ENCODE measurements around the gene IST1. TPM values are rescaled to one million over a fixed set of nuclear protein-coding genes. Genes with fewer than 3 reads are reported as not detected.

Gene IST1
- total and polyA plus RNA-seq, 2 experiments from 2014 or later: 102 to 175 TPM

GRCh38 chr16:71931001-71931400 lies 35.7 kb downstream of the IST1 start:
- H4K20me1 ChIP-seq (ENCODE audit: insufficient read depth): peaks cover 12% of the 10 kb centered on the region; the same call in 1 of the 2 replicates
- no peak overlapping the region for H3K4me3 ChIP-seq
- H3F3A ChIP-seq (ENCODE audit: insufficient read depth): peaks cover 43% of the 10 kb centered on the region
- H3K36me3 ChIP-seq (ENCODE audit: low read depth): peaks cover 35% of the 10 kb centered on the region
- H2AFZ ChIP-seq: no peak overlapping the region
- DNase-seq: no peak
- TF ChIP-seq EZH2 (IDR thresholded peaks at IDR 0.05; ENCODE audit: insufficient read depth, poor library complexity, severe bottlenecking): no peak
- TF ChIP-seq EZH2phosphoT487 (IDR thresholded peaks at IDR 0.05; ENCODE audit: insufficient read depth, low read depth): no peak
- H3K27ac ChIP-seq: no peak overlapping the region
- no peaks in the 10 kb centered on the region for H3K9me3 ChIP-seq (ENCODE audit: low read depth)
- in situ Hi-C loops (cut with MboI): no loop called here
- no peaks in the 10 kb centered on the region for H3K27me3 ChIP-seq (replicated peaks; ENCODE audit: insufficient read depth)
- no peak overlapping the region for H3K4me2 ChIP-seq (ENCODE audit: unreplicated experiment)
- WGBS, 2 experiments (ENCODE audit: low coverage in 1 of 2, low lambda C conversion rate in 2 of 2, missing lambda C conversion rate in 2 of 2): 82 to 89% methylated on average over 2 of the region's 2 CpGs
- no peaks in the 10 kb centered on the region for H3K9me2 ChIP-seq (ENCODE audit: insufficient read depth)
- no peak overlapping the region for H3K9ac ChIP-seq
- H3K79me2 ChIP-seq (ENCODE audit: insufficient read depth): peaks cover 65% of the 10 kb centered on the region
- H3K4me1 ChIP-seq (ENCODE audit: insufficient read depth): peaks cover 45% of the 10 kb centered on the region

GRCh38 chr16:71931599-71931998 lies 36.3 kb downstream of the IST1 start:
- H3K9me3 ChIP-seq (ENCODE audit: low read depth): no peaks in the 10 kb centered on the region
- H3K9me2 ChIP-seq (ENCODE audit: insufficient read depth): no peaks in the 10 kb centered on the region
- H3K27ac ChIP-seq: no peak overlapping the region
- no peaks in the 10 kb centered on the region for H3K27me3 ChIP-seq (replicated peaks; ENCODE audit: insufficient read depth)
- no peak for DNase-seq
- H2AFZ ChIP-seq: no peak overlapping the region
- H3K36me3 ChIP-seq (ENCODE audit: low read depth): peaks cover 29% of the 10 kb centered on the region
- peaks cover 42% of the 10 kb centered on the region for H3K4me1 ChIP-seq (ENCODE audit: insufficient read depth)
- in situ Hi-C loops (cut with MboI): no loop called here
- H4K20me1 ChIP-seq (ENCODE audit: insufficient read depth): peaks cover 12% of the 10 kb centered on the region; the same call in 1 of the 2 replicates
- no peak for TF ChIP-seq EZH2phosphoT487 (IDR thresholded peaks at IDR 0.05; ENCODE audit: insufficient read depth, low read depth)
- no peak for TF ChIP-seq EZH2 (IDR thresholded peaks at IDR 0.05; ENCODE audit: insufficient read depth, poor library complexity, severe bottlenecking)
- H3F3A ChIP-seq (ENCODE audit: insufficient read depth): peaks cover 39% of the 10 kb centered on the region
- WGBS, 2 experiments (ENCODE audit: low coverage in 1 of 2, low lambda C conversion rate in 2 of 2, missing lambda C conversion rate in 2 of 2): 71 to 72% methylated on average over 6 of the region's 6 CpGs
- peaks cover 60% of the 10 kb centered on the region for H3K79me2 ChIP-seq (ENCODE audit: insufficient read depth)
- no peak overlapping the region for H3K4me2 ChIP-seq (ENCODE audit: unreplicated experiment)
- no peak overlapping the region for H3K9ac ChIP-seq
- H3K4me3 ChIP-seq: no peak overlapping the region

GRCh38 chr16:71933017-71933416 lies 37.7 kb downstream of the IST1 start:
- no peak overlapping the region for H3K4me3 ChIP-seq
- 0 out of 2 replicates have a peak overlapping the region, but pooled peaks have one; percentile 52 for H3K27ac ChIP-seq
- H3F3A ChIP-seq (ENCODE audit: insufficient read depth): peaks cover 24% of the 10 kb centered on the region
- H4K20me1 ChIP-seq (ENCODE audit: insufficient read depth): peaks cover 12% of the 10 kb centered on the region; the same call in 1 of the 2 replicates
- TF ChIP-seq EZH2 (IDR thresholded peaks at IDR 0.05; ENCODE audit: insufficient read depth, poor library complexity, severe bottlenecking): no peak
- no peak for TF ChIP-seq EZH2phosphoT487 (IDR thresholded peaks at IDR 0.05; ENCODE audit: insufficient read depth, low read depth)
- H3K9me2 ChIP-seq (ENCODE audit: insufficient read depth): no peaks in the 10 kb centered on the region
- H3K4me1 ChIP-seq (ENCODE audit: insufficient read depth): peaks cover 28% of the 10 kb centered on the region
- no peak overlapping the region for H3K4me2 ChIP-seq (ENCODE audit: unreplicated experiment)
- 93 to 96% methylated on average over 1 of the region's 1 CpG for WGBS, 2 experiments (ENCODE audit: low coverage in 1 of 2, low lambda C conversion rate in 2 of 2, missing lambda C conversion rate in 2 of 2)
- no peak for DNase-seq
- H3K9me3 ChIP-seq (ENCODE audit: low read depth): no peaks in the 10 kb centered on the region
- in situ Hi-C loops (cut with MboI): no loop called here
- H2AFZ ChIP-seq: no peak overlapping the region
- H3K27me3 ChIP-seq (replicated peaks; ENCODE audit: insufficient read depth): no peaks in the 10 kb centered on the region
- peaks cover 24% of the 10 kb centered on the region for H3K36me3 ChIP-seq (ENCODE audit: low read depth)
- H3K9ac ChIP-seq: no peak overlapping the region
- peaks cover 55% of the 10 kb centered on the region for H3K79me2 ChIP-seq (ENCODE audit: insufficient read depth)

GRCh38 chr16:71933913-71934695 lies 38.8 kb downstream of the IST1 start:
- Histone ChIP-seq H3F3A (ENCODE audit: insufficient read depth) (peaks cover 15% of the 10 kb centered on the region), H3K27me3 (replicated peaks; ENCODE audit: insufficient read depth) (no peaks in the 10 kb centered on the region), H3K4me1 (ENCODE audit: insufficient read depth) (peaks cover 18% of the 10 kb centered on the region), H3K9me3 (ENCODE audit: low read depth) (no peaks in the 10 kb centered on the region), H4K20me1 (ENCODE audit: insufficient read depth) (peaks cover 6% of the 10 kb centered on the region; the same call in 1 of the 2 replicates), H3K9ac (peak overlapping the region; percentile 42), H3K4me2 (ENCODE audit: unreplicated experiment) (no peak overlapping the region), H3K9me2 (ENCODE audit: insufficient read depth) (no peaks in the 10 kb centered on the region), H3K36me3 (ENCODE audit: low read depth) (peaks cover 19% of the 10 kb centered on the region), H3K79me2 (ENCODE audit: insufficient read depth) (peaks cover 52% of the 10 kb centered on the region), H2AFZ (no peak overlapping the region), H3K27ac (peak overlapping the region; percentile 52), H3K4me3 (no peak overlapping the region)
- no peak for TF ChIP-seq EZH2phosphoT487 (IDR thresholded peaks at IDR 0.05; ENCODE audit: insufficient read depth, low read depth)
- no peak for TF ChIP-seq EZH2 (IDR thresholded peaks at IDR 0.05; ENCODE audit: insufficient read depth, poor library complexity, severe bottlenecking)
- DNase-seq: peak; percentile 83
- in situ Hi-C loops (cut with MboI): no loop called here
- 56% methylated on average over 11 of the region's 11 CpGs for WGBS, 2 experiments (ENCODE audit: low coverage in 1 of 2, low lambda C conversion rate in 2 of 2, missing lambda C conversion rate in 2 of 2)
